ENCODE results near the gene FAM118B.

Gene FAM118B

GRCh38 chr11:126268361-126268707 lies 56.8 kb downstream of the FAM118B start:
- TF ChIP-seq CTCF (IDR thresholded peaks at IDR 0.05), result no peak

- no peak for TF ChIP-seq CTCF (IDR thresholded peaks at IDR 0.05)
Observed at GRCh38 chr11:126268708-126269579, 57.4 kb downstream of the FAM118B start, which contains the start of the genes FOXRED1 and SRPRA. FOXRED1 (plus strand) TSS chr11:126269154; CDS start chr11:126269207, 53 bp downstream. SRPRA (minus strand) TSS chr11:126268895; CDS start chr11:126268804, 91 bp downstream.

GRCh38 chr11:126277322-126277721 lies 65.7 kb downstream of the FAM118B start:
- no peak for TF ChIP-seq CTCF (IDR thresholded peaks at IDR 0.05)

- no peak for TF ChIP-seq CTCF (IDR thresholded peaks at IDR 0.05)
Observed at GRCh38 chr11:126277780-126278179, 66.2 kb downstream of the FAM118B start.

- TF ChIP-seq CTCF (IDR thresholded peaks at IDR 0.05), result no peak
Observed at GRCh38 chr11:126279191-126279590, 67.6 kb downstream of the FAM118B start.

GRCh38 chr11:126280595-126280994 lies 69.0 kb downstream of the FAM118B start:
- TF ChIP-seq CTCF (IDR thresholded peaks at IDR 0.05), result no peak

- TF ChIP-seq CTCF (IDR thresholded peaks at IDR 0.05), result no peak
Observed at GRCh38 chr11:126281245-126281644, 69.7 kb downstream of the FAM118B start.

All from LNCAP (cell line).